NCI-H2171 (cell line): ENCODE data around the gene RALGDS.
A peak's percentile ranks its signal among the peaks of the same experiment; 100 is the strongest.

Experiments
- DNase-seq: peaks from one replicate; lab custom pipeline; 2025; lab: John Stamatoyannopoulos, UW

The RALGDS gene

GRCh38 chr9:133134388-133135145 is 13.5 kb upstream of the RALGDS start:
- DNase-seq = no peak

- DNase-seq = peak; percentile 77
Measured at GRCh38 chr9:133133681-133134387, 12.8 kb upstream of the RALGDS start.

- DNase-seq = peak; percentile 37
Measured at GRCh38 chr9:133132174-133132573, 11.1 kb upstream of the RALGDS start.

GRCh38 chr9:133131506-133131905 is 10.5 kb upstream of the RALGDS start:
- peak; percentile 32 for DNase-seq

- DNase-seq = no peak
Measured at GRCh38 chr9:133130685-133131244, 9.7 kb upstream of the RALGDS start.

- no peak for DNase-seq
Measured at GRCh38 chr9:133129001-133129795, 8.2 kb upstream of the RALGDS start.

- no peak for DNase-seq
Measured at GRCh38 chr9:133128152-133128551, 7.1 kb upstream of the RALGDS start.

- DNase-seq = no peak
Measured at GRCh38 chr9:133127340-133127981, 6.4 kb upstream of the RALGDS start.

GRCh38 chr9:133126697-133127339 is 5.8 kb upstream of the RALGDS start:
- DNase-seq = no peak

GRCh38 chr9:133125941-133126696 is 5.1 kb upstream of the RALGDS start:
- peak; percentile 40 for DNase-seq

GRCh38 chr9:133124907-133125275 is 3.9 kb upstream of the RALGDS start:
- no peak for DNase-seq

- no peak for DNase-seq
Measured at GRCh38 chr9:133124123-133124906, 3.3 kb upstream of the RALGDS start.

- DNase-seq = no peak
Measured at GRCh38 chr9:133122935-133123611, 2.0 kb upstream of the RALGDS start.

GRCh38 chr9:133122605-133122934 is 1.5 kb upstream of the RALGDS start:
- DNase-seq = no peak

GRCh38 chr9:133121915-133122550 is 993 bp upstream of the RALGDS start:
- no peak for DNase-seq

- peak; percentile 61 for DNase-seq
Measured at GRCh38 chr9:133120501-133121197, 391 bp downstream of the RALGDS start.

GRCh38 chr9:133119846-133120500 is 1.1 kb downstream of the RALGDS start:
- peak; percentile 85 for DNase-seq
